ENCODE measurements around the gene MIS18A. TPM values are rescaled to one million over a fixed set of nuclear protein-coding genes. Genes with fewer than 3 reads are reported as not detected.
"Not testable (repeated sequence)": the region's sequence is repeated elsewhere in the genome, so short reads cannot be mapped to it uniquely, and the experiment has no call there.

MIS18A gene
- polyA plus RNA-seq, 3 donors: 1.6 to 2.5 (median 2.3) TPM

- no peaks in the 10 kb centered on the region for H3K9me3 Mint-ChIP-seq
- peaks cover 11 to 27% of the 10 kb centered on the region in 2 donors for H3K36me3 ChIP-seq (replicated peaks in 1 of 2; ENCODE audit: control insufficient read depth in 1 of 2, insufficient read depth in 2 of 2, low read length in 2 of 2)
- no peaks in the 10 kb centered on the region for H3K9me3 ChIP-seq (replicated peaks in 1 of 2; ENCODE audit: control insufficient read depth in 1 of 2, insufficient read depth in 1 of 2, low read length in 2 of 2)
- TF ChIP-seq, protein P1, sequence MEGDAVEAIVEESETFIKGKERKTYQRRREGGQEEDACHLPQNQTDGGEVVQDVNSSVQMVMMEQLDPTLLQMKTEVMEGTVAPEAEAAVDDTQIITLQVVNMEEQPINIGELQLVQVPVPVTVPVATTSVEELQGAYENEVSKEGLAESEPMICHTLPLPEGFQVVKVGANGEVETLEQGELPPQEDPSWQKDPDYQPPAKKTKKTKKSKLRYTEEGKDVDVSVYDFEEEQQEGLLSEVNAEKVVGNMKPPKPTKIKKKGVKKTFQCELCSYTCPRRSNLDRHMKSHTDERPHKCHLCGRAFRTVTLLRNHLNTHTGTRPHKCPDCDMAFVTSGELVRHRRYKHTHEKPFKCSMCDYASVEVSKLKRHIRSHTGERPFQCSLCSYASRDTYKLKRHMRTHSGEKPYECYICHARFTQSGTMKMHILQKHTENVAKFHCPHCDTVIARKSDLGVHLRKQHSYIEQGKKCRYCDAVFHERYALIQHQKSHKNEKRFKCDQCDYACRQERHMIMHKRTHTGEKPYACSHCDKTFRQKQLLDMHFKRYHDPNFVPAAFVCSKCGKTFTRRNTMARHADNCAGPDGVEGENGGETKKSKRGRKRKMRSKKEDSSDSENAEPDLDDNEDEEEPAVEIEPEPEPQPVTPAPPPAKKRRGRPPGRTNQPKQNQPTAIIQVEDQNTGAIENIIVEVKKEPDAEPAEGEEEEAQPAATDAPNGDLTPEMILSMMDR (IDR thresholded peaks at IDR 0.05): no peak
- H3K79me2 ChIP-seq (ENCODE audit: insufficient read depth, low read length): peaks cover 20% of the 10 kb centered on the region
- H3K4me1 Mint-ChIP-seq: peaks cover 17% of the 10 kb centered on the region
- H3K27ac Mint-ChIP-seq: no peak overlapping the region
- no peak overlapping the region for H3K4me3 ChIP-seq (replicated peaks in 1 of 3; ENCODE audit: low read depth in 2 of 3, low read length in 3 of 3)
- H3K4me3 Mint-ChIP-seq: no peak overlapping the region
- H2AFZ ChIP-seq (ENCODE audit: insufficient read depth, low read depth, low read length, poor library complexity, severe bottlenecking): no peak overlapping the region
- H3K4me1 ChIP-seq (ENCODE audit: control insufficient read depth in 1 of 2, insufficient read depth in 2 of 2, low read length in 2 of 2): peaks cover 16 to 21% of the 10 kb centered on the region in 2 donors
- no peaks in the 10 kb centered on the region for H3K27me3 Mint-ChIP-seq (ENCODE audit: low read depth in 3 of 3)
- no peak overlapping the region for H3K4me2 ChIP-seq (replicated peaks; ENCODE audit: extremely low read depth, low read length, poor library complexity, severe bottlenecking)
- H3K9ac ChIP-seq (ENCODE audit: insufficient read depth, low read length, poor library complexity, severe bottlenecking): no peak overlapping the region
- WGBS (ENCODE audit: insufficient coverage): no CpG with 5 or more reads among the region's 4 CpGs
- intact Hi-C loops (cut with micrococcal nuclease): loop anchor here (5.0 to 10.0 kb wide), 4 partner anchors 96 to 1368 kb away; partner anchors contain the start of genes URB1 (in 2 of the 2), CRYZL1 (in 1 of the 2) and ITSN1 (in 1 of the 2)
- peaks cover 18 to 24% of the 10 kb centered on the region in 2 donors for H3K36me3 Mint-ChIP-seq
- H4K20me1 ChIP-seq (ENCODE audit: insufficient read depth, low read length): no peaks in the 10 kb centered on the region
- DNase-seq: no peak
- no peaks in the 10 kb centered on the region for H3K27me3 ChIP-seq (ENCODE audit: control insufficient read depth in 2 of 2, insufficient read depth in 2 of 2, low read length in 2 of 2)
- H3K27ac ChIP-seq (ENCODE audit: low read depth in 1 of 2, low read length in 2 of 2): no peak overlapping the region
These were observed 2.2 kb downstream of the MIS18A start for GRCh38 chr21:32276671-32277070.

GRCh38 chr21:32270748-32271147 lies 8.1 kb downstream of the MIS18A start:
- peaks cover 47 to 63% of the 10 kb centered on the region in 2 donors for H3K36me3 Mint-ChIP-seq
- WGBS (ENCODE audit: insufficient coverage): no CpG with 5 or more reads among the region's 4 CpGs
- H3K27ac Mint-ChIP-seq: no peak overlapping the region
- no peak overlapping the region for H3K4me3 ChIP-seq (replicated peaks in 1 of 3; ENCODE audit: low read depth in 2 of 3, low read length in 3 of 3)
- peaks cover 33 to 72% of the 10 kb centered on the region in 2 donors for H3K36me3 ChIP-seq (replicated peaks in 1 of 2; ENCODE audit: control insufficient read depth in 1 of 2, insufficient read depth in 2 of 2, low read length in 2 of 2)
- no peak overlapping the region for H3K4me3 Mint-ChIP-seq
- H3K79me2 ChIP-seq (ENCODE audit: insufficient read depth, low read length): no peaks in the 10 kb centered on the region
- no peak overlapping the region for H3K4me2 ChIP-seq (replicated peaks; ENCODE audit: extremely low read depth, low read length, poor library complexity, severe bottlenecking)
- H4K20me1 ChIP-seq (ENCODE audit: insufficient read depth, low read length): no peaks in the 10 kb centered on the region
- H3K4me1 Mint-ChIP-seq: no peaks in the 10 kb centered on the region
- H3K27me3 Mint-ChIP-seq (ENCODE audit: low read depth in 3 of 3): peaks cover 0 to 2% (median 0%) of the 10 kb centered on the region in 3 donors
- TF ChIP-seq, protein P1 (IDR thresholded peaks at IDR 0.05): no peak
- H3K4me1 ChIP-seq (ENCODE audit: control insufficient read depth in 1 of 2, insufficient read depth in 2 of 2, low read length in 2 of 2): no peaks in the 10 kb centered on the region
- no peak for DNase-seq
- intact Hi-C loops (cut with micrococcal nuclease): loop anchor here (10.0 kb wide), 2 partner anchors 124 to 1374 kb away; partner anchors contain the start of genes CRYZL1 (in 1 of the 2), ITSN1 (in 1 of the 2) and URB1 (in 1 of the 2)
- no peak overlapping the region for H3K9ac ChIP-seq (ENCODE audit: insufficient read depth, low read length, poor library complexity, severe bottlenecking)
- no peaks in the 10 kb centered on the region for H3K27me3 ChIP-seq (ENCODE audit: control insufficient read depth in 2 of 2, insufficient read depth in 2 of 2, low read length in 2 of 2)
- H3K9me3 Mint-ChIP-seq: peaks cover 0 to 2% (median 0%) of the 10 kb centered on the region in 7 donors
- no peaks in the 10 kb centered on the region for H3K9me3 ChIP-seq (replicated peaks in 1 of 2; ENCODE audit: control insufficient read depth in 1 of 2, insufficient read depth in 1 of 2, low read length in 2 of 2)
- H3K27ac ChIP-seq (ENCODE audit: low read depth in 1 of 2, low read length in 2 of 2): no peak overlapping the region
- no peak overlapping the region for H2AFZ ChIP-seq (ENCODE audit: insufficient read depth, low read depth, low read length, poor library complexity, severe bottlenecking)

GRCh38 chr21:32265321-32265720 lies 13.5 kb downstream of the MIS18A start:
- H3K27me3 ChIP-seq (ENCODE audit: control insufficient read depth in 2 of 2, insufficient read depth in 2 of 2, low read length in 2 of 2); H4K20me1 ChIP-seq (ENCODE audit: insufficient read depth, low read length); intact Hi-C loops (cut with micrococcal nuclease); H3K4me3 ChIP-seq (replicated peaks in 1 of 3; ENCODE audit: low read depth in 2 of 3, low read length in 3 of 3); DNase-seq; H3K9ac ChIP-seq (ENCODE audit: insufficient read depth, low read length, poor library complexity, severe bottlenecking); H3K9me3 Mint-ChIP-seq; H3K27me3 Mint-ChIP-seq (ENCODE audit: low read depth in 3 of 3); H3K79me2 ChIP-seq (ENCODE audit: insufficient read depth, low read length); H3K27ac ChIP-seq (ENCODE audit: low read depth in 1 of 2, low read length in 2 of 2); H3K4me1 Mint-ChIP-seq; H3K4me2 ChIP-seq (replicated peaks; ENCODE audit: extremely low read depth, low read length, poor library complexity, severe bottlenecking); H3K9me3 ChIP-seq (replicated peaks in 1 of 2; ENCODE audit: control insufficient read depth in 1 of 2, insufficient read depth in 1 of 2, low read length in 2 of 2); H3K27ac Mint-ChIP-seq; H3K4me1 ChIP-seq (ENCODE audit: control insufficient read depth in 1 of 2, insufficient read depth in 2 of 2, low read length in 2 of 2); H3K4me3 Mint-ChIP-seq; H2AFZ ChIP-seq (ENCODE audit: insufficient read depth, low read depth, low read length, poor library complexity, severe bottlenecking): not testable (repeated sequence)
- peaks cover 25 to 35% of the 10 kb centered on the region in 2 donors for H3K36me3 Mint-ChIP-seq
- WGBS (ENCODE audit: insufficient coverage): 98% methylated on average over 8 of the region's 23 CpGs
- H3K36me3 ChIP-seq (replicated peaks in 1 of 2; ENCODE audit: control insufficient read depth in 1 of 2, insufficient read depth in 2 of 2, low read length in 2 of 2): peaks cover 15 to 32% of the 10 kb centered on the region in 2 donors

Measured in CD14-positive monocyte (primary cell).